Left ventricle myocardium inferior (tissue), 1 donor: ENCODE results near the gene CALCOCO1. TPM values are rescaled to one million over a fixed set of nuclear protein-coding genes. Genes with fewer than 3 reads are reported as not detected.
"Not testable (repeated sequence)": the region's sequence is repeated elsewhere in the genome, so short reads cannot be mapped to it uniquely, and the experiment has no call there.

ENCODE experiments used
- DNase-seq: peaks from one replicate; pipeline ENCODE4 v3.0.0-alpha.2; 2020
- H3K27ac ChIP-seq: fragments of 200-600 bp; replicated peaks from 2 replicates; pipeline ENCODE4 v1.8.0; 2021
- H3K27me3 ChIP-seq: fragments of 200-600 bp; 2 replicates; pipeline ENCODE4 v1.8.0; 2021; ENCODE audit warnings: low read depth
- H3K36me3 ChIP-seq: fragments of 200-600 bp; 2 replicates; pipeline ENCODE4 v1.8.0; 2021
- H3K4me1 ChIP-seq: fragments of 200-600 bp; 2 replicates; pipeline ENCODE4 v1.8.0; 2021
- H3K4me3 ChIP-seq: fragments of 200-600 bp; 2 replicates; pipeline ENCODE4 v1.8.0; 2021; ENCODE audit warnings: mild to moderate bottlenecking, moderate library complexity
- H3K9me3 ChIP-seq: fragments of 200-600 bp; replicated peaks from 2 replicates; pipeline ENCODE4 v1.8.0; 2021
- CTCF ChIP-seq: fragments of 200-600 bp; IDR thresholded peaks from 2 replicates; pipeline ENCODE4 v1.8.0; 2021; ENCODE audit warnings: antibody characterized with exemption, mild to moderate bottlenecking, borderline replicate concordance
- intact Hi-C: fragments of 100-400 bp; cut with micrococcal nuclease; formaldehyde crosslinking; loops from one replicate; pipeline ENCODE4 v1.11.0; 2022
- total RNA-seq: library from RNA; stranded (reverse); fragmentation: NEBNext Ultra II Directional; extraction: Animal tissue kit (Norgen Biotek cat#: 25700); gene quantifications from one replicate; pipeline ENCODE4 v1.2.1, GENCODE V29; 2021
- donor health status: DM: no; HTN: yes; CAD: no; lungs with severe emphysema.

Gene CALCOCO1
- total RNA-seq, 1 donor from 2014 or later: 201 TPM

GRCh38 chr12:53720946-53721345 is 6.3 kb downstream of the CALCOCO1 start:
- Histone ChIP-seq H3K4me3 (no peak overlapping the region), H3K27me3 (no peaks in the 10 kb centered on the region), H3K4me1 (peaks cover 35% of the 10 kb centered on the region), H3K9me3 (no peaks in the 10 kb centered on the region), H3K27ac (no peak overlapping the region), H3K36me3 (peaks cover 88% of the 10 kb centered on the region)
- no peak for TF ChIP-seq CTCF
- intact Hi-C loops: no loop called here
- DNase-seq: no peak

- H3K36me3 ChIP-seq: peaks cover 96% of the 10 kb centered on the region
- TF ChIP-seq CTCF: no peak
- H3K4me3 ChIP-seq: no peak overlapping the region
- no peak overlapping the region for H3K27ac ChIP-seq
- no peaks in the 10 kb centered on the region for H3K27me3 ChIP-seq
- peaks cover 22% of the 10 kb centered on the region for H3K4me1 ChIP-seq
- intact Hi-C loops: no loop called here
- H3K9me3 ChIP-seq: no peaks in the 10 kb centered on the region
- DNase-seq: no peak
Observed at GRCh38 chr12:53719649-53720048, 7.6 kb downstream of the CALCOCO1 start.

- H3K27ac ChIP-seq, H3K9me3 ChIP-seq, H3K27me3 ChIP-seq, intact Hi-C loops, DNase-seq, H3K4me3 ChIP-seq: not testable (repeated sequence)
- Histone ChIP-seq H3K4me1 (peaks cover 21% of the 10 kb centered on the region), H3K36me3 (peaks cover 96% of the 10 kb centered on the region)
Observed at GRCh38 chr12:53718567-53718966, 8.7 kb downstream of the CALCOCO1 start.

GRCh38 chr12:53717319-53717718 is 9.9 kb downstream of the CALCOCO1 start:
- H3K27me3 ChIP-seq: no peaks in the 10 kb centered on the region
- peaks cover 96% of the 10 kb centered on the region for H3K36me3 ChIP-seq
- intact Hi-C loops: no loop called here
- DNase-seq: no peak
- no peaks in the 10 kb centered on the region for H3K9me3 ChIP-seq
- H3K4me3 ChIP-seq: no peak overlapping the region
- TF ChIP-seq CTCF: no peak
- peaks cover 21% of the 10 kb centered on the region for H3K4me1 ChIP-seq
- H3K27ac ChIP-seq: peak overlapping the region; percentile 59

GRCh38 chr12:53714004-53714403 is 13.2 kb downstream of the CALCOCO1 start:
- H3K4me1 ChIP-seq: peaks cover 21% of the 10 kb centered on the region
- no peak for DNase-seq
- H3K27me3 ChIP-seq: no peaks in the 10 kb centered on the region
- no peak overlapping the region for H3K4me3 ChIP-seq
- H3K9me3 ChIP-seq: no peaks in the 10 kb centered on the region
- intact Hi-C loops: no loop called here
- no peak for TF ChIP-seq CTCF
- H3K27ac ChIP-seq: no peak overlapping the region
- peaks cover 72% of the 10 kb centered on the region for H3K36me3 ChIP-seq

GRCh38 chr12:53713516-53713915 is 13.7 kb downstream of the CALCOCO1 start:
- no peak for TF ChIP-seq CTCF
- no peaks in the 10 kb centered on the region for H3K9me3 ChIP-seq
- H3K4me1 ChIP-seq: peaks cover 21% of the 10 kb centered on the region
- H3K4me3 ChIP-seq: no peak overlapping the region
- no peak for DNase-seq
- H3K36me3 ChIP-seq: peaks cover 67% of the 10 kb centered on the region
- intact Hi-C loops: no loop called here
- H3K27ac ChIP-seq: no peak overlapping the region
- no peaks in the 10 kb centered on the region for H3K27me3 ChIP-seq
